Stimulated activated naive CD4-positive, alpha-beta T cell (primary cell): ENCODE measurements around the gene ZNF605.
"Not testable (repeated sequence)": the region's sequence is repeated elsewhere in the genome, so short reads cannot be mapped to it uniquely, and the experiment has no call there.

Source experiments
- DNase-seq, 6 experiments: peaks; one replicate each; lab custom pipeline; 2025; lab: John Stamatoyannopoulos, UW

Gene ZNF605

DNA sequence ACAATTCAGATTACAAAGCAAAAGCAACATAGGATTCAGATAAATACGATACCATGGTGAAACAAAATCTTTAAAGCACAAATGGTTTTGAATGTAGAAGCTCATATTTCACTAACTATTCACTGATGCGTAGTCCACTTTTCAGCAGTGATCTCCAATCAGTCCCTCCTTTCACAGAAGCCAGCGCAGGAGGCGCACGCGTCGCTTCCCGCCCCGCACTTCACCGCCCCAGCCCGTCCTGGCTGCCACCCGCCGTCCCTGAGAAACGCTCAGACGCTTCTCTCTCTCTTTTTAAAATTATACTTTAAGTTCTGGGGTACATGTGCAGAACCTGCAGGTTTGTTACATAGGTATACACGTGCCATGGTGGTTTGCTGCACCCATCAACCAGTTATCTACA, 48.9 kb downstream of the ZNF605 start:
- DNase-seq = no peak

DNA sequence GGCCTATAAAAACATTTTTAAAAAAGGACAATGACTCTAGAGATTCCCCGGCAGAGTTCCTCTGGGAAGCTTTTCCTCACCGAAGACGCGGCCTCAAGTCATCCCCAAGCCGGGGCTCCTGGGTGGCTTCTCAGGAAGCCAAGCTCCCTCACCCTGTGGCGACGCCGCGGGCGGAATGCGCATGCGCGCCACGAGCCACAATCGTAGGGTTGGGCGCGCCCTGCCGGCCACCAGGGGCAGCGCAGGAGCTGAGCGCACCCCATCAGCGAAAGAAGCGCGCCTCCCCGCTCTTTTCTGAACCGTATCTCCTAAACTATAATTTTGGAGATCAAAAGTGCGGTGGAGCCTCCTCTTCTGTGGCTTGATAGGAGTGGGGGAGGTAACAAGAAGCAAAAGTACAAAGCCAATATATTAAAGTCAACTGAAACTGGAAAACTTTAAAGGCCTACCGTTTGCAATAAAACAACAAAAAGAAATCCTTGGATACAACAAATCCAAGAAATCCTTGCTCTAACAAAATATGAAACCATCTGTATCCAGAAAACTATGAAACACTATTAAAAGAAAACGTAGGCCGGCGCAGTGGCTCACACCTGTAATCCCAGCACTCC, 51.3 kb downstream of the ZNF605 start:
- DNase-seq = peak; percentile 76 to 94 (median 86)

DNA sequence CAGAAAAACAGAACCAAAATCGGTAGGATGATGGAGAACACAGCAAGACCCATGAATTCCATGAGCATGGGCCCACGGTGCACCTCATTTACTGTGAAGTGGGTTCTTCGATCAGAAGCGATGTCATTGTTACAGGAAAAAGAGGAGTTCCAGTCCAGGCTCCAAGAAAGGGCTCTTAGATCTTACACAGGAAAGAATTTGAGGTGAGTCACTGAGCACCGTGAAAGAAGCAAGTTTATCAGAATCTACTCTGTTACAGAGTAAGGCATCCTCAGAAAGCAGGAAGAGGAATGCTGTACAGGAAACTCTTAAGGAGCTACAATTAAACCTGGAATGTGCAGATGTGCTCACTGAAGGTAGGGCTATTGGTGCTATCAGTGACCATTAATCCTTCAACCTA, 57.1 kb downstream of the ZNF605 start:
- DNase-seq = no peak

DNA sequence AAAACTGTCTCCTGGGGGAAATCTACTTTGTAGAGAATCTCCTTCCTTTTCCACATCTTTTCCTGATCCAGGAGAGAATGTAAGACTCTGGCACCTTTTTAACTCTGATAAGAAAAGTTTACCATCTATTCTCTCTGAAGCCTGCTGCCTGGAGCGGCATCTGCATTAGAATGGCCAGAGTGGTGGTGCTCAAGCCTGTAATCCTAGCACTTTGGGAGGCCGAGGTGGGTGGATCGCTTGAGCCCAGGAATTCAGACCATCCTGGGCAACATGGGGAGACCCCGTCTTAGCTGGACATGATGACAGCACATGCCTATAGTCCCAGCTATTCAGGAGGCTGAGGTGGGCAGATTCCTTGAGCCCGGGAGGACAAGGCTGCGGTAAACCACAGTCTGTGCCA, 67.3 kb downstream of the ZNF605 start:
- DNase-seq = no peak

DNA sequence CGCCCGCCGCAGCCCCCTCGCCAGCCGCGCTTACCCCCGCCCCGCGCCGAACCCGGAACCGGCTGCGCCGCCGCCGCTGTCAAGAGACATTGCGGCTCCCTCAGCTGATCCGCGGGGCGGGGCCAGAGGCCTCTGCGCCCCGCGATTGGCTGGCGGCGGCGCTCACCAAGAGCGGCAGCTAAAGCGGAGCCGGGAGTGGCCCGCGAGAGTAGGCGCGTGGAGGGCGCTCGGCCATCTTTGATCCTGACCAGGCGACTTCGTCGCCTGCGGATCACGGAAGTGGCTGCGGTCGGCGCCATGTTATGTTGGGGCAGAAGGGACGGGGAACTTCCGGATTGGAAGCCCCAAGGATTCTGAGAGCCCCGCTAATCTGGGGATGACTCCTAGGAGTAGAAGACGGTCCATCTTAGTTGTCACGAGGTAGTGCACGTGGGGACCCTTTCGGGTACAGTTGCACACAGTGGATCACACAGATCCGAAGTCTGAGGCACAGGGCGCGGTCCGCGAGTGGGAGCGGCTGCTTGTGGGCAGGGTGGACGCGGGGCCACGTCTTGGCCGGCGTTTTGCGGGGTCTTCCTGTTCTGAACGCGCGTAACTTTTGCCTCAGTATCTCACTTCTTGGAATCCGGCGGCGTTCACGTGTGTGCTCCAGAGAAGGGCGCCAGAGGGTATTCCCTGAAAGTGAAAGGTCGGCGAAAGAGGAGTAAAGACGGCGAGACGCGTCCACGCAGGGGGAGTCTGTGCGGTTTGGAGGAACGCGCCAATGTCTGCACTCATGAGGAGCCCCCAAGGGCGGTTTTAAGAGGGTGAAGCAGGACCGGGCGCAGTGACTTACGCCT, 68.4 kb downstream of the ZNF605 start, which contains the start of gene CHFR:
CHFR (minus strand) TSS at position 93 of the 839 bp plus-strand sequence. CDS start 277 bp downstream, outside the sequence.
- DNase-seq = peak; percentile 83 to 93 (median 91)

DNA sequence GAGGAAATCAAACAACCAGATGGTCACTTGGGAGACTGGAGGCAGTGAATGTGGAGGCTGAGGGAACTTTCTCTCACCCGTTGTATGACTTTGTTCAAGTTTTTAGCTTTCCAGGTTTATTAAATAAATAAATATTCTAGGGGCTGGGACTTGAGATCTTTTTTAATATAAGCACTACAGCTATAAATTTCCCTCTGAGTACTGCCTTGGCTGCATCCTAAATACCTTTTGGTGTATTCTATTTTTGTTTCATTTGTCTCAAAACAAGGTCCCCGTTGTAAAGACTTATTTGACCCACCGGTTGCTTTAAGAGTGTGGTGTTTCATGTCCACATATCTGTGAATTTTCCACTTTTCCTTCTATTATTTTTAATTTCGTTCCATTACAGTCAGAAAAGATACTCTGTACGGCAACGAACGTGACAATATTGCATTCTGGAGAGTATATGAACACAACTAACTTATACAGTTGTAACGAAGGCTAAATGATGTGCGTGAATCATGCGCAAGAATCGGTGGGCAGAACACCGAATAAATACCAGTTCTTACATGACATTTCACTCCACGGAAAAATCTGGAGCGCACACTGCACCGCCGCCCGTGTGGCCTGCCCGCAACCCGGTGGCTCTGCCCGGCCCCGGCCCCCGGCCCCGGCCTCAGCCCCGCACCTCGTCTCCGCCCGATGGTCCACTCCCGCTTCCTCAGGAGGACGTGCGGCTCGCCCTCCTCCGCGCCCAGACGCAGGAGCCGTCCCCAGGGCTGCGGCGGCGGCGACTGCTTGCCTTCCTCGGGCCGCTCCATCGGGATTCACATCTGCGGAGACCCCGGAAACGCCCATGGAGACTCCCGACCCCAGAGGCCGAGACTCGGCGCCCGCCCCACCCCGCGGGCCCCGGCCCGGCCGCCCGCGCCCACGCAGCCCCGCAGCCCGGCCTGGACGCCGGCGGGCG, 69.3 kb downstream of the ZNF605 start:
- peak in 2 of 6 experiments; percentile 24 to 47 for DNase-seq

DNA sequence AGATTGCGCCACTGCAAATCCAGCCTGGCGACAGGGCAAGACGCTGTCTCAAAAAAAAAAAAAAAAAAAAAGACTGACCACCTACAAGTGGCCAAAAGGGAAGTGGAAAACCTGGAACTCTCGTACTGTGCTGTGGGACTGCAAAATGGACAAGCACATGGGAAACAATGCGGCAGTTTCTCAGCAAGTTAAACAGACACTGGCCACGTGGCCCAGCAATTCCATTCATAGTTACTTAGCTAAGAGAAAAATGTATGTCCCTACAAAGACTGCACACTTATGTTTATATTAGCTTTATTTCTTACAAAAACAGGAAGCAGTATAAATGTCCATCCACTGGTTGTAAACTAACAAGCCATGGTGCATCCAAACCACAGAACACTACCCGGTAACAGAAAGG, 74.3 kb downstream of the ZNF605 start:
- DNase-seq = no peak

DNA sequence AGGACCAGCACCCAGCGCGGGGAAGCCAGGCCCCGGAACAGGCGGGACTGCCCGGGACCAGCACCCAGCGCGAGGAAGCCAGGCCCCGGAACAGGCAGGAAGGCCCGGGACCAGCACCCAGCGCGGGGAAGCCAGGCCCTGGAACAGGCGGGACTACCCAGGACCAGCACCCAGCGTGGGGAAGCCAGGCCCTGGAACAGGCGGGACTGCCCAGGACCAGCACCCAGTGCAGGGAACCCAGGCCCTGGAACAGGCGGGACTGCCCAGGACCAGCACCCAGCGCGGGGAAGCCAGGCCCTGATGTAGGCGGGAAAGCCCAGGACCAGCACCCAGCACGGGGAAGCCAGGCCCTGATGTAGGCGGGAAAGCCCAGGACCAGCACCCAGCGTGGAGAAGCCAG, 81.5 kb downstream of the ZNF605 start:
- DNase-seq = not testable (repeated sequence)

DNA sequence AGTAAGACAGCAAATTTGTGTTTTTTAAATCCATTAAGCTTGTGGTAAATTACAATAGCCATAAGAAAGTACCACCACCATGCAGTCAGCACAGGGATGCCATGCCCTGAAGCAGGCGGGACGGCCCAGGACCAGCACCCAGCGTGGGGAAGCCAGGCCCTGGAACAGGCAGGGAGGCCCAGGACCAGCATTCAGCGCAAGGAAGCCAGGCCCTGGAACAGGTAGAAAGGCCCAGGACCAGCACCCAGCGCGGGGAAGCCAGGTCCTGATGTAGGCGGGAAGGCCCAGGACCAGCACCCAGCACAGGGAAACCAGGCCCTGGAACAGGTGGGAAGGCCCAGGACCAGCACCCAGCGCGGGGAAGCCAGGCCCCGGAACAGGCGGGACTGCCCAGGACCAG, 81.9 kb downstream of the ZNF605 start:
- no peak for DNase-seq

DNA sequence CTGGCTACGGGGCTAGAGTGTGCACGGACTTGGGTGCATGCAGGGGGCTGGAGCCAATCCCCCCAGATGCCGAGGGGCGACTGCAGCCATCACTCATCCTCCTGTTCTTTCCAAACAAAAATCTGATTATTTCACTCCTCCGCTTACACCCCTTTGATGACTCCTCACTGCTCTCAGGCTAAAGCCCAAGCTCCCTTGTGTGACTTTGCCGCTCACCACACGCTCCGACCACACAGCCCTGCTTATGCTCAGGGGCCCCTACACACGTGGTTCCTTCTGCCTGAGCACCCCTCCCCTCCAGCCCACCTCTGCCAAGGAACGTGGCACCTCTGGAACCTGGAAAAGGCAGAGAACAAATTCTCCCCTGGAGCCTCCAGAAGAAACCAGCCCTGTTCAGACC, 82.4 kb downstream of the ZNF605 start:
- DNase-seq = no peak

DNA sequence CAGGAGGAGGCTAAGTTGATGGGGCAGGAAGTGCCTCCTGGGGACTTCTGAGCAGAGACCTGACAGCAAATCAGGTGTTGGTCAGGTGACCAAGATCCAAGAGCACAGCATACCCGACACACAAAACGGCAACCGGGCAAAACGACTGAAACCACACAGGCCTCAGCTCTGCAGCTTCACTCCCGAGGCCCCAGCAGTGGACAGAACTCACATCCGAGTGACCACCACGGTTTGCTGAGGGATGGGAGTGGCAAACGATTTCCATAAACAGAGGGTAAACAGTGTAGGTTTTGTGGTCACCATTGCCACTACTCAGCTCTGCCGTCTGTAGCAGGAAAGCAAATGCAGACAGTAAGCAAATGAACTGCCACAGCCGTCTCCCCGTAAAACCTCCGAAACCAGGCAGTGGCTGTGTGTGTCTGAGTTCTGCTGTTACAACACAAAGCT, 83.1 kb downstream of the ZNF605 start:
- DNase-seq = peak; percentile 10 to 69 (median 18)

DNA sequence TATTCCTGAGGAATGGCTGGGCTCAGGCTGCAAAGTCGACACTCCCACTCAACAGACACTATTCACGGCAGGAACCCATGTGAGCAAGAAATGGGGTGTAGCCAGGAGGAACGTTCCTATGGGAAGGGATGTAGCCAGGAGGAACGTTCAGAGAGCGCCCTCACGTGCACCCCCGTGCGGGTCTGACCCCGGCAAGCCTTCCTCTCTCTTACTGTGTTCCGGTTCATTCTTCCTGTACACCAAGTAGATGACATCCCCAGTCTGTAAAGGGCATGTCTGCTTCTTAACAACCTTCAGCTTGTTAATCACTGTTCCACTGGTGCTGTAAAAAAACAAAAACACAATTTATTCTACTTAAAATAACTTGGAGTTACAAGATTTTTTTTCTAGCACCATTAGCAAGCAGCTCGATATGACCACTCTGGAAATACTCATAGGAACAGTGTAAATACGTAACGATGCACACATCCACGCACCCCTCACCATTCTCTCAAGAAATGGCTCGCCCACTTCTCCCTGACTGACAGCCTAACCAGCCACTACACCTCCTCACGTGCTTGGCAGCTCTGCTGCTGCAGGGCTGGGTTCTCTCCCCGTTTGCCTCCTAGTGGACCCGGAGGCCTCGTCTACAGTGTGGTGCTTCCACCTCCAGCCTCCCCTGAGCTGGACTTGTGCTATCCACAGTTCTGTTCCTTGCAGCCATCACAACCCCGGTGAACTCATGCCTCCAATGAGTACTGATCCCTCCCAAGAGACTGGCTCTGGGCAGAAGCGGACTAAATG, 83.8 kb downstream of the ZNF605 start:
- peak in 1 of 6 experiments; percentile 13 for DNase-seq

DNA sequence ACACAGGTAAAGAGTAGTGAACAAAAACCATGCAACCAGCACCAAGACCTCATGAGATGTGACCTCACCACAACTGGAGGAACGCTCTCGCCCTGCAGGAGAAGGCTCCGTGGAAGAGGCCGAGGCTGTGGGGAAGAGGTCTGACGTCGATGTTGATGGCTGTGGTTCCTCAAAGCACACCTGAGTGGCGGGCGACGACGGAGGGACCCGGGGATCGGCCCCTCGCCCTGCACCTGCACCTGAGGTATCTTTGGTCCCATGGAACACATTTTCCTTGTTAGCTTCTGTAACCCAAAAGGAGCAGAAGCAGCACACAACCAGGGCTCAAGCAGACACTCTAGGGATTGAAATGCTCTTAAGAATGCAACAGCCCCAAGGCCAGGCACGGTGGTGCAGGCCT, 86.6 kb downstream of the ZNF605 start:
- no peak for DNase-seq
